WTC11 (cell line): ENCODE measurements around the gene GPATCH1. TPM values are rescaled to one million over a fixed set of nuclear protein-coding genes. Genes with fewer than 3 reads are reported as not detected.

Source experiments
- ATAC-seq: fragments of 200-7000 bp; cut with Tn5 transposase; 2 replicates; pipeline ENCODE4 v1.10.0; 2021; ENCODE audit warnings: mild to moderate bottlenecking, moderate library complexity
- CTCF ChIA-PET: fragments of 300-600 bp; sonication (Branson Sonifier 250); formaldehyde crosslinking; loops from one replicate; lab custom pipeline; 2021; ENCODE audit warnings: antibody characterized with exemption; lab: Charles Lee
- POLR2A ChIA-PET: fragments of 350-600 bp; sonication (Branson Sonifier 250); formaldehyde crosslinking; loops from one replicate; lab custom pipeline; 2021; ENCODE audit warnings: antibody characterized with exemption; lab: Charles Lee
- DNase-seq: peaks from one replicate; pipeline ENCODE4 v3.0.0; 2021; ENCODE audit warnings: low spot score
- H3K27ac Mint-ChIP-seq: 2 replicates; pipeline ENCODE4 v1.8.0; 2021; ENCODE audit warnings: mixed read lengths
- H3K27me3 Mint-ChIP-seq: 2 replicates; pipeline ENCODE4 v1.8.0; 2021; ENCODE audit warnings: low read depth, mild to moderate bottlenecking, moderate library complexity, mixed read lengths
- H3K36me3 Mint-ChIP-seq: 2 replicates; pipeline ENCODE4 v1.8.0; 2021; ENCODE audit warnings: mixed read lengths
- H3K4me1 Mint-ChIP-seq: 2 replicates; pipeline ENCODE4 v1.8.0; 2022; ENCODE audit warnings: mixed read lengths
- H3K4me3 Mint-ChIP-seq: 2 replicates; pipeline ENCODE4 v1.8.0; 2021; ENCODE audit warnings: mild to moderate bottlenecking, moderate library complexity, mixed read lengths
- H3K9me3 Mint-ChIP-seq: 2 replicates; pipeline ENCODE4 v1.8.0; 2021; ENCODE audit warnings: mixed read lengths
- ATF1 ChIP-seq: sonication (generic); formaldehyde crosslinking; IDR thresholded peaks from 2 replicates; pipeline ENCODE4 v1.8.1; 2023; ENCODE audit warnings: mild to moderate bottlenecking, moderate library complexity, missing genetic modification reagents
- ESRRA ChIP-seq: sonication (generic); formaldehyde crosslinking; IDR thresholded peaks from 2 replicates; pipeline ENCODE4 v1.8.1; 2022; ENCODE audit warnings: mild to moderate bottlenecking, missing genetic modification reagents, borderline replicate concordance
- ETV6 ChIP-seq: sonication (generic); formaldehyde crosslinking; IDR thresholded peaks from 2 replicates; pipeline ENCODE4 v1.8.1; 2022; ENCODE audit warnings: mild to moderate bottlenecking, missing genetic modification reagents
- IRF1 ChIP-seq: sonication (generic); formaldehyde crosslinking; IDR thresholded peaks from 2 replicates; pipeline ENCODE4 v1.8.0; 2023; ENCODE audit warnings: missing genetic modification reagents
- NR1H2 ChIP-seq: sonication (generic); formaldehyde crosslinking; IDR thresholded peaks from 2 replicates; pipeline ENCODE4 v1.9.0; 2021; ENCODE audit warnings: mild to moderate bottlenecking, moderate library complexity, missing genetic modification reagents
- PRDM15 ChIP-seq: sonication (generic); formaldehyde crosslinking; IDR thresholded peaks from 2 replicates; pipeline ENCODE4 v1.8.0; 2022; ENCODE audit warnings: missing genetic modification reagents
- RELA ChIP-seq: sonication (generic); formaldehyde crosslinking; IDR thresholded peaks from 2 replicates; pipeline ENCODE4 v1.8.1; 2022; ENCODE audit warnings: missing genetic modification reagents, mild to moderate bottlenecking, borderline replicate concordance
- ZNF263 ChIP-seq: sonication (generic); formaldehyde crosslinking; IDR thresholded peaks from 2 replicates; pipeline ENCODE4 v1.8.1; 2022; ENCODE audit warnings: low read depth, mild to moderate bottlenecking, moderate library complexity, missing genetic modification reagents
- ZNF532 ChIP-seq: fragments of 250-450 bp; sonication (Bioruptor Pico); IDR thresholded peaks from 2 replicates; pipeline ENCODE4 v1.9.0; 2021; ENCODE audit warnings: mild to moderate bottlenecking, borderline replicate concordance
- total RNA-seq: library from RNA; stranded (reverse); gene quantifications from 3 replicates; pipeline ENCODE4 v1.2.3, GENCODE V29; 2021
- TF ChIP-seq, protein P1 (sequence below): fragments of 200-600 bp; IDR thresholded peaks from 2 replicates; pipeline ENCODE4 v1.8.0; 2022; ENCODE audit warnings: antibody characterized with exemption
- TF ChIP-seq, protein P2 (sequence below): sonication (generic); formaldehyde crosslinking; IDR thresholded peaks from 2 replicates; pipeline ENCODE4 v1.8.1; 2022; ENCODE audit warnings: low read depth, mild to moderate bottlenecking, moderate library complexity, missing genetic modification reagents, borderline replicate concordance
- TF ChIP-seq, protein P3 (sequence below): sonication (generic); formaldehyde crosslinking; IDR thresholded peaks from 2 replicates; pipeline ENCODE4 v1.8.1; 2023; ENCODE audit warnings: mild to moderate bottlenecking, moderate library complexity, missing genetic modification reagents
- TF ChIP-seq, protein P4 (sequence below): sonication (generic); formaldehyde crosslinking; IDR thresholded peaks from 2 replicates; pipeline ENCODE4 v1.8.1; 2023; ENCODE audit warnings: mild to moderate bottlenecking, missing genetic modification reagents

GPATCH1 gene
- total RNA-seq, 1 experiment from 2014 or later = 10.7 TPM

DNA sequence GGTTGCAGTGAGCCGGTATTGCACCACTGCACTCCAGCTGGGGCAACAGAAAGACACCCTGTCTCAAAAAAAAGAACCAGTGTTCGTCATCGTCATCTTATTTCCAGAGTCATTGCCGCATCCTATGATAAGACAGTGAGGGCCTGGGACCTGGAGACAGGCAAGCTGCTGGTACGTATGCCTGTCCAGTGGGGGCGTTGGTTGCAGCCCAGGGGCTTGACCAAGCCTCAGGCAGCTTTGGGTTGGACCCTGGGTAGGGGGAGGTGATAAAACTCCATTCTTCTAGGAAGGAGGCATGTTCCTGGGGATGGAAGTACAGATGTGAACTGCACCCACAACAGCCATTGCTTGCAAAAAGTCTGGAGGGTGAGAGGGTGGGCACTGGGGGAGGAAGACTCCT, 66.6 kb downstream of the GPATCH1 start:
- ChIA-PET POLR2A (no interaction called here), CTCF (interaction anchor here (0.6 to 5.8 kb wide), 21 partner anchors 8 to 259 kb away, joined by 3 to 76 read pairs (median 4); partner anchors contain the start of gene SLC7A10)
- Mint-ChIP-seq H3K27ac (no peak overlapping the region), H3K9me3 (no peaks in the 10 kb centered on the region), H3K4me3 (no peak overlapping the region), H3K36me3 (no peaks in the 10 kb centered on the region), H3K4me1 (no peaks in the 10 kb centered on the region; the same call in 1 of the 2 replicates), H3K27me3 (no peaks in the 10 kb centered on the region)
- DNase-seq = peak; percentile 61
- no peak for TF ChIP-seq ATF1 (CRISPR knock-in tag)
- TF ChIP-seq, protein P1, sequence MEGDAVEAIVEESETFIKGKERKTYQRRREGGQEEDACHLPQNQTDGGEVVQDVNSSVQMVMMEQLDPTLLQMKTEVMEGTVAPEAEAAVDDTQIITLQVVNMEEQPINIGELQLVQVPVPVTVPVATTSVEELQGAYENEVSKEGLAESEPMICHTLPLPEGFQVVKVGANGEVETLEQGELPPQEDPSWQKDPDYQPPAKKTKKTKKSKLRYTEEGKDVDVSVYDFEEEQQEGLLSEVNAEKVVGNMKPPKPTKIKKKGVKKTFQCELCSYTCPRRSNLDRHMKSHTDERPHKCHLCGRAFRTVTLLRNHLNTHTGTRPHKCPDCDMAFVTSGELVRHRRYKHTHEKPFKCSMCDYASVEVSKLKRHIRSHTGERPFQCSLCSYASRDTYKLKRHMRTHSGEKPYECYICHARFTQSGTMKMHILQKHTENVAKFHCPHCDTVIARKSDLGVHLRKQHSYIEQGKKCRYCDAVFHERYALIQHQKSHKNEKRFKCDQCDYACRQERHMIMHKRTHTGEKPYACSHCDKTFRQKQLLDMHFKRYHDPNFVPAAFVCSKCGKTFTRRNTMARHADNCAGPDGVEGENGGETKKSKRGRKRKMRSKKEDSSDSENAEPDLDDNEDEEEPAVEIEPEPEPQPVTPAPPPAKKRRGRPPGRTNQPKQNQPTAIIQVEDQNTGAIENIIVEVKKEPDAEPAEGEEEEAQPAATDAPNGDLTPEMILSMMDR = peak; percentile 16; the same call in 1 of the 2 replicates
- ATAC-seq = peak; percentile 84

DNA sequence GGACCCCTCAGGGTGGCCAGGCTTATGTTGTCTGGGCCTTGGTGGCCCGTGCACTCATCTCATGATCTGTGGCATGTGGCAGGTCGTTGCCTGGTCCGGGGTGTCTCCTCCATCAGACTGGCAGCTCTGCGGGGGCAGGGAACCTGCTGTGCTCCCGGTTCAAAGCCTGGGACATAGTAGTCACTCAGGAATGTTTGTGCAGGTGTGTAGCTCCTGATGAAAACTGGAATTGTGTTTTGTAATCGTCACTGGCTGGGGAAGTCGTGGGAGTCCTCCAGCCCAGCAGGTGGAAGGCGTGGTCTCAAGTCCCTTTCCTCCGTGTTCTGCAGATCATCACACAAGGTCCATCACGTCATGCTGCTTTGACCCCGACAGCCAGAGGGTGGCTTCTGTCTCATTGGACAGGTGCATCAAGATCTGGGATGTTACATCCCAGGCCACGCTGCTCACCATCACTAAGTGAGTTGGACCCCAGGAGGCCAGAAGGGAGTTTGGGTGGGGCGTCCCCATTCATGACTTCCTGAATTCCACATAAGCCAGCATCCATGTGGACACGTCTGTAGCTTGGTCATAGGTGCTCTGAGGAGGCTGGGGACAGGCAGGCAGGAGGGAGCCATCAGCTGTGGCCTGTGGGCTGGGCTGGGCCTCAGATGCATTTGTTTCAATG, 70.0 kb downstream of the GPATCH1 start:
- no peak for DNase-seq
- Mint-ChIP-seq H3K27ac (no peak overlapping the region), H3K4me3 (no peak overlapping the region), H3K36me3 (no peaks in the 10 kb centered on the region), H3K9me3 (no peaks in the 10 kb centered on the region), H3K4me1 (no peaks in the 10 kb centered on the region), H3K27me3 (no peaks in the 10 kb centered on the region)
- ATAC-seq = no peak
- TF ChIP-seq, protein P2, sequence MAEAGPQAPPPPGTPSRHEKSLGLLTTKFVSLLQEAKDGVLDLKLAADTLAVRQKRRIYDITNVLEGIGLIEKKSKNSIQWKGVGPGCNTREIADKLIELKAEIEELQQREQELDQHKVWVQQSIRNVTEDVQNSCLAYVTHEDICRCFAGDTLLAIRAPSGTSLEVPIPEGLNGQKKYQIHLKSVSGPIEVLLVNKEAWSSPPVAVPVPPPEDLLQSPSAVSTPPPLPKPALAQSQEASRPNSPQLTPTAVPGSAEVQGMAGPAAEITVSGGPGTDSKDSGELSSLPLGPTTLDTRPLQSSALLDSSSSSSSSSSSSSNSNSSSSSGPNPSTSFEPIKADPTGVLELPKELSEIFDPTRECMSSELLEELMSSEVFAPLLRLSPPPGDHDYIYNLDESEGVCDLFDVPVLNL (CRISPR knock-in tag) = no peak
- TF ChIP-seq IRF1 (CRISPR knock-in tag) (no peak), ZNF263 (CRISPR knock-in tag) (no peak), ETV6 (CRISPR knock-in tag) (no peak), PRDM15 (no peak), ZNF532 (CRISPR knock-in tag) (no peak), RELA (CRISPR knock-in tag) (no peak), NR1H2 (CRISPR knock-in tag) (no peak), ESRRA (CRISPR knock-in tag) (no peak)
- TF ChIP-seq, protein P1 = no peak
- TF ChIP-seq, protein P3, sequence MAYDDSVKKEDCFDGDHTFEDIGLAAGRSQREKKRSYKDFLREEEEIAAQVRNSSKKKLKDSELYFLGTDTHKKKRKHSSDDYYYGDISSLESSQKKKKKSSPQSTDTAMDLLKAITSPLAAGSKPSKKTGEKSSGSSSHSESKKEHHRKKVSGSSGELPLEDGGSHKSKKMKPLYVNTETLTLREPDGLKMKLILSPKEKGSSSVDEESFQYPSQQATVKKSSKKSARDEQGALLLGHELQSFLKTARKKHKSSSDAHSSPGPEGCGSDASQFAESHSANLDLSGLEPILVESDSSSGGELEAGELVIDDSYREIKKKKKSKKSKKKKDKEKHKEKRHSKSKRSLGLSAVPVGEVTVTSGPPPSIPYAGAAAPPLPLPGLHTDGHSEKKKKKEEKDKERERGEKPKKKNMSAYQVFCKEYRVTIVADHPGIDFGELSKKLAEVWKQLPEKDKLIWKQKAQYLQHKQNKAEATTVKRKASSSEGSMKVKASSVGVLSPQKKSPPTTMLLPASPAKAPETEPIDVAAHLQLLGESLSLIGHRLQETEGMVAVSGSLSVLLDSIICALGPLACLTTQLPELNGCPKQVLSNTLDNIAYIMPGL (CRISPR knock-in tag) = no peak
- TF ChIP-seq, protein P4, sequence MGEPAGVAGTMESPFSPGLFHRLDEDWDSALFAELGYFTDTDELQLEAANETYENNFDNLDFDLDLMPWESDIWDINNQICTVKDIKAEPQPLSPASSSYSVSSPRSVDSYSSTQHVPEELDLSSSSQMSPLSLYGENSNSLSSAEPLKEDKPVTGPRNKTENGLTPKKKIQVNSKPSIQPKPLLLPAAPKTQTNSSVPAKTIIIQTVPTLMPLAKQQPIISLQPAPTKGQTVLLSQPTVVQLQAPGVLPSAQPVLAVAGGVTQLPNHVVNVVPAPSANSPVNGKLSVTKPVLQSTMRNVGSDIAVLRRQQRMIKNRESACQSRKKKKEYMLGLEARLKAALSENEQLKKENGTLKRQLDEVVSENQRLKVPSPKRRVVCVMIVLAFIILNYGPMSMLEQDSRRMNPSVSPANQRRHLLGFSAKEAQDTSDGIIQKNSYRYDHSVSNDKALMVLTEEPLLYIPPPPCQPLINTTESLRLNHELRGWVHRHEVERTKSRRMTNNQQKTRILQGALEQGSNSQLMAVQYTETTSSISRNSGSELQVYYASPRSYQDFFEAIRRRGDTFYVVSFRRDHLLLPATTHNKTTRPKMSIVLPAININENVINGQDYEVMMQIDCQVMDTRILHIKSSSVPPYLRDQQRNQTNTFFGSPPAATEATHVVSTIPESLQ = no peak
- POLR2A ChIA-PET = no interaction called here
- CTCF ChIA-PET = interaction anchor here (1.6 to 2.4 kb wide), 2 partner anchors 33 kb away, joined by 7 to 8 read pairs; no protein-coding TSS in a partner anchor
